DND-41 (cell line): ENCODE results near the gene RASAL1.

Source experiments
- ATAC-seq: fragments of 200-7000 bp; cut with Tn5 transposase; 3 replicates; pipeline ENCODE4 v1.9.1; 2021; ENCODE audit warnings: low read depth; ENCODE audit not compliant: insufficient read depth
- DNase-seq: peaks from one replicate; pipeline ENCODE4 v3.0.0-alpha.2; 2020
- H2AFZ ChIP-seq: 2 replicates; pipeline ENCODE4 v1.6.0; 2012; ENCODE audit warnings: low read depth, low read length
- H3K27ac ChIP-seq: 2 replicates; pipeline ENCODE4 v1.5.1; 2012; ENCODE audit warnings: low read length, inconsistent platforms
- H3K27me3 ChIP-seq: fragments of 200-600 bp; sonication (generic); 2 replicates; pipeline ENCODE4 v1.6.0; 2012; ENCODE audit warnings: low read length, mild to moderate bottlenecking, inconsistent platforms; ENCODE audit not compliant: insufficient read depth, poor library complexity
- H3K36me3 ChIP-seq: 2 replicates; pipeline ENCODE4 v1.5.1; 2012; ENCODE audit warnings: low read length, inconsistent platforms; ENCODE audit not compliant: insufficient read depth
- H3K4me1 ChIP-seq: 2 replicates; pipeline ENCODE4 v1.5.1; 2012; ENCODE audit warnings: mild to moderate bottlenecking, low read length; ENCODE audit not compliant: insufficient read depth
- H3K4me2 ChIP-seq: 2 replicates; pipeline ENCODE4 v1.6.0; 2012; ENCODE audit warnings: mild to moderate bottlenecking, moderate library complexity, low read length, inconsistent platforms; ENCODE audit not compliant: insufficient read depth
- H3K4me3 ChIP-seq, 2 experiments: fragments of 200-600 bp in 1 of 2; shearing (Covaris generic) in 1 of 2; 2 replicates each; pipeline ENCODE4 v1.5.1; 2012 to 2016; ENCODE audit warnings: inconsistent platforms in 2 of 2, low read length in 2 of 2, mild to moderate bottlenecking in 2 of 2, low read depth in 1 of 2, moderate library complexity in 1 of 2
- H3K79me2 ChIP-seq: 2 replicates; pipeline ENCODE4 v1.6.0; 2012; ENCODE audit warnings: low read length, inconsistent platforms; ENCODE audit not compliant: insufficient read depth
- H3K9ac ChIP-seq: 2 replicates; pipeline ENCODE4 v1.6.0; 2012; ENCODE audit warnings: low read depth, mild to moderate bottlenecking, inconsistent platforms, low read length, moderate library complexity
- H3K9me3 ChIP-seq: 2 replicates; pipeline ENCODE4 v1.5.1; 2012; ENCODE audit warnings: low read length, moderate library complexity, mild to moderate bottlenecking, inconsistent platforms; ENCODE audit not compliant: insufficient read depth, severe bottlenecking
- H4K20me1 ChIP-seq: 2 replicates; pipeline ENCODE4 v1.6.0; 2012; ENCODE audit warnings: low read length; ENCODE audit not compliant: insufficient read depth
- EZH2 ChIP-seq: IDR thresholded peaks from 3 replicates; pipeline ENCODE4 v1.6.1; 2012; ENCODE audit warnings: borderline replicate concordance, low read depth, mild to moderate bottlenecking, moderate library complexity, low read length, inconsistent platforms; ENCODE audit not compliant: severe bottlenecking
- TF ChIP-seq, protein P1 (sequence below): IDR thresholded peaks from 2 replicates; pipeline ENCODE4 v1.5.1; 2012; ENCODE audit warnings: borderline replicate concordance, low read length, moderate library complexity, mild to moderate bottlenecking; ENCODE audit not compliant: poor library complexity, severe bottlenecking; ENCODE audit errors: extremely low read depth

Gene RASAL1

DNA sequence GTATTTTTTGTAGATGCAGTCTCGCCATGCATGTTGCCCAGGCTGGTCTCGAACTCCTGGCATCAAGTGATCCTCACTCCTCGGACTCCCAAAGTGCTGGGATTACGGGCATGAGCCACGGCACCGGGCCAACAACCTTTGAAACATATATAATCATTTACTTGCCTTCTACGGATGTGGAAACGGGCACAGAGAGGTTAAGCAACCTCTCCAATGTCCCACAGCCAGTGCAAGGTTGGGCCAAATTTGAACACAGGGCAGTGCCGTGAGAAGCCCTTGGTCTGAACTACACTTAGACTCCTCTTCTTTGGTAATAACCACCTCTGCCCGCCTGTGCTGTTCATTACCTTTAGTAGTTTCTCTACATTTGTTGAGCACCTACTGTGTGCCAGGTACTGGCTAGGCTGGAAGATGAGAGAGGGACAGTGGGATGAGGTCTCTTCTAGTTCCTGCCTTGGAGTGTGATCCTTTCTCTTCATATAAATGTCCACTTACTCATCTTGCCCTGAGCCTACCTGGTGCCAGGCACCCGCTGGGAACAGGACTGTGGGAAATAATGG is 47.5 kb upstream of the RASAL1 start:
- Histone ChIP-seq H2AFZ (no peak overlapping the region), H3K4me2 (peak overlapping the region; percentile 97), H3K27me3 (no peaks in the 10 kb centered on the region), H3K27ac (peak overlapping the region; percentile 46), H3K4me1 (peaks cover 40% of the 10 kb centered on the region), H4K20me1 (peaks cover 51% of the 10 kb centered on the region), H3K9ac (peak overlapping the region; percentile 94), H3K36me3 (peaks cover 63% of the 10 kb centered on the region), H3K9me3 (no peaks in the 10 kb centered on the region), H3K4me3 (peak overlapping the region in 1 of 2 experiments; percentile 93; a peak in 2 of 4 replicates), H3K79me2 (peaks cover 89% of the 10 kb centered on the region)
- DNase-seq: no peak
- TF ChIP-seq, protein P1, sequence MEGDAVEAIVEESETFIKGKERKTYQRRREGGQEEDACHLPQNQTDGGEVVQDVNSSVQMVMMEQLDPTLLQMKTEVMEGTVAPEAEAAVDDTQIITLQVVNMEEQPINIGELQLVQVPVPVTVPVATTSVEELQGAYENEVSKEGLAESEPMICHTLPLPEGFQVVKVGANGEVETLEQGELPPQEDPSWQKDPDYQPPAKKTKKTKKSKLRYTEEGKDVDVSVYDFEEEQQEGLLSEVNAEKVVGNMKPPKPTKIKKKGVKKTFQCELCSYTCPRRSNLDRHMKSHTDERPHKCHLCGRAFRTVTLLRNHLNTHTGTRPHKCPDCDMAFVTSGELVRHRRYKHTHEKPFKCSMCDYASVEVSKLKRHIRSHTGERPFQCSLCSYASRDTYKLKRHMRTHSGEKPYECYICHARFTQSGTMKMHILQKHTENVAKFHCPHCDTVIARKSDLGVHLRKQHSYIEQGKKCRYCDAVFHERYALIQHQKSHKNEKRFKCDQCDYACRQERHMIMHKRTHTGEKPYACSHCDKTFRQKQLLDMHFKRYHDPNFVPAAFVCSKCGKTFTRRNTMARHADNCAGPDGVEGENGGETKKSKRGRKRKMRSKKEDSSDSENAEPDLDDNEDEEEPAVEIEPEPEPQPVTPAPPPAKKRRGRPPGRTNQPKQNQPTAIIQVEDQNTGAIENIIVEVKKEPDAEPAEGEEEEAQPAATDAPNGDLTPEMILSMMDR: no peak
- TF ChIP-seq EZH2: no peak
- no peak for ATAC-seq

DNA sequence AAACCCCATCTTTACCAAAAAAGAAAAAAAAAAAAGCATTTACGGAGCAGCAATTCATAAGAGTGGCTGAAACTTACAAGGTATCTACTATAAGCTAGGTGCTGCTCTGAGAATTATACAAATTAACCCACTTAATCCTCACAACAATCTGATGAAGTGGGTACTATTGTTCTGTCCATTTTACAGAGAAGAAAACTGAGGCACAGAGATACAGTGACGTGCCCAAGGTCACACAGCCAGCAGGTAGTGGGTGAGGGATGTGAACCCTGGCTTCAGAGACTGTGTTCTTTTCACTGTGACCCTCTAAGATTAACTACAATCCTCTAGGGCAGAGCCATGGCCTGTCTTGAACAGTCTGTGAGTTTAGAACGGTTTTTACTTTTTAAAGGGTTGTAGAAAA is 46.4 kb upstream of the RASAL1 start:
- no peak for ATAC-seq
- peaks cover 79% of the 10 kb centered on the region for H3K79me2 ChIP-seq

DNA sequence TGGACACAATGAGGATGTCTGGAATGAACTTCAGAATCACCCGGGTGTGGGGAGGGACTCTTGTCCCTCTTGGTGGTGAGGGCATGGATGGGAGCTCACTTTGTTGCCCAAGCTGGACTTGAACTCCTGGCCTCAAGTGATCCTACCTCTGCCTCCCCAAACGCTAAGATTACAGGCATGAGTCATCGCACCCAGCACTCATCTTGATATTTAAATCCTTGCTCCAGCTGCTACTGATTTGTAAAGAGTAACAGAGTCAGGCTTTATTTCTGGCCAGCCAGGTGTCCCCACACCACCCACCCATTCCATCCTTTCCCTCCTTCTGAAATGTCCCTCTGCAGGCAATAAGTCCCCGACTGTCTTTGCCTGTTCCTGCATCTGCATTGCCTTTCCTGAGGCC is 44.8 kb upstream of the RASAL1 start:
- no peaks in the 10 kb centered on the region for H3K27me3 ChIP-seq
- no peak overlapping the region for H3K4me3 ChIP-seq
- no peak overlapping the region for H2AFZ ChIP-seq
- H3K4me1 ChIP-seq: peaks cover 18% of the 10 kb centered on the region
- peaks cover 74% of the 10 kb centered on the region for H3K36me3 ChIP-seq
- no peak overlapping the region for H3K27ac ChIP-seq
- DNase-seq (no peak), ATAC-seq (no peak)
- no peak for TF ChIP-seq EZH2
- TF ChIP-seq, protein P1: no peak
- no peak overlapping the region for H3K4me2 ChIP-seq
- no peaks in the 10 kb centered on the region for H3K9me3 ChIP-seq
- H3K79me2 ChIP-seq: peaks cover 63% of the 10 kb centered on the region
- H4K20me1 ChIP-seq: peaks cover 46% of the 10 kb centered on the region
- H3K9ac ChIP-seq: no peak overlapping the region

More for the DNA sequence above, 46.4 kb upstream of the RASAL1 start:
- H4K20me1 ChIP-seq: peaks cover 51% of the 10 kb centered on the region
- H2AFZ ChIP-seq: no peak overlapping the region
- H3K4me2 ChIP-seq: peak overlapping the region; percentile 26; the same call in 1 of the 2 replicates
- H3K27me3 ChIP-seq: no peaks in the 10 kb centered on the region
- H3K27ac ChIP-seq: no peak overlapping the region
- H3K9me3 ChIP-seq: no peaks in the 10 kb centered on the region
- no peak for TF ChIP-seq EZH2
- TF ChIP-seq, protein P1: no peak
- no peak for DNase-seq
- peaks cover 31% of the 10 kb centered on the region for H3K4me1 ChIP-seq
- H3K4me3 ChIP-seq: no peak overlapping the region
- H3K36me3 ChIP-seq: peaks cover 68% of the 10 kb centered on the region
- no peak overlapping the region for H3K9ac ChIP-seq
